Neural crest cell (in vitro differentiated cells): ENCODE results near the gene RMP24.

Experiments
- DNase-seq: peaks from one replicate; pipeline ENCODE4 v3.0.0; 2021; ENCODE audit warnings: low read depth, mixed read lengths, low spot score
- H3K27ac Mint-ChIP-seq: one replicate; pipeline ENCODE4 v1.8.0; 2021; ENCODE audit warnings: mild to moderate bottlenecking, mixed read lengths; ENCODE audit not compliant: unreplicated experiment
- H3K27me3 Mint-ChIP-seq: 2 replicates; pipeline ENCODE4 v1.8.0; 2021; ENCODE audit warnings: low read depth, mild to moderate bottlenecking, mixed read lengths
- H3K36me3 Mint-ChIP-seq: 2 replicates; pipeline ENCODE4 v1.8.0; 2021; ENCODE audit warnings: low read depth, mild to moderate bottlenecking, mixed read lengths
- H3K4me1 Mint-ChIP-seq: 2 replicates; pipeline ENCODE4 v1.8.0; 2021; ENCODE audit warnings: mixed read lengths
- H3K4me3 Mint-ChIP-seq: one replicate; pipeline ENCODE4 v1.8.0; 2021; ENCODE audit warnings: mild to moderate bottlenecking, mixed read lengths
- H3K9me3 Mint-ChIP-seq: 2 replicates; pipeline ENCODE4 v1.8.0; 2021; ENCODE audit warnings: mixed read lengths
- CTCF ChIP-seq: fragments of 200-600 bp; sonication (generic); conservative IDR thresholded peaks from 2 replicates; pipeline ENCODE4 v1.5.0; 2021; ENCODE audit warnings: antibody characterized with exemption, mild to moderate bottlenecking

The RMP24 gene

GRCh38 chr18:35934891-35935290 is 37.6 kb upstream of the RMP24 start:
- H3K4me1 Mint-ChIP-seq, result peaks cover 11% of the 10 kb centered on the region
- DNase-seq, result no peak
- TF ChIP-seq CTCF, result no peak
- no peaks in the 10 kb centered on the region for H3K36me3 Mint-ChIP-seq
- H3K27ac Mint-ChIP-seq, result no peak overlapping the region
- H3K4me3 Mint-ChIP-seq, result no peak overlapping the region
- no peaks in the 10 kb centered on the region for H3K27me3 Mint-ChIP-seq
- H3K9me3 Mint-ChIP-seq, result peaks cover 2% of the 10 kb centered on the region

GRCh38 chr18:35935805-35936204 is 36.7 kb upstream of the RMP24 start:
- Mint-ChIP-seq H3K27me3 (no peaks in the 10 kb centered on the region), H3K4me3 (no peak overlapping the region), H3K9me3 (no peaks in the 10 kb centered on the region), H3K36me3 (no peaks in the 10 kb centered on the region), H3K4me1 (peaks cover 11% of the 10 kb centered on the region), H3K27ac (no peak overlapping the region)
- TF ChIP-seq CTCF, result no peak
- no peak for DNase-seq

GRCh38 chr18:35936951-35937350 is 35.5 kb upstream of the RMP24 start:
- Mint-ChIP-seq H3K27me3 (no peaks in the 10 kb centered on the region), H3K27ac (no peak overlapping the region), H3K36me3 (no peaks in the 10 kb centered on the region), H3K9me3 (no peaks in the 10 kb centered on the region), H3K4me3 (no peak overlapping the region), H3K4me1 (peaks cover 11% of the 10 kb centered on the region)
- DNase-seq, result no peak
- no peak for TF ChIP-seq CTCF

- H3K36me3 Mint-ChIP-seq, result no peaks in the 10 kb centered on the region
Observed at GRCh38 chr18:35938158-35938557, 34.3 kb upstream of the RMP24 start.

GRCh38 chr18:35938562-35938961 is 33.9 kb upstream of the RMP24 start:
- TF ChIP-seq CTCF, result no peak
- Mint-ChIP-seq H3K27me3 (no peaks in the 10 kb centered on the region), H3K27ac (no peak overlapping the region), H3K36me3 (no peaks in the 10 kb centered on the region), H3K4me1 (peaks cover 11% of the 10 kb centered on the region), H3K4me3 (no peak overlapping the region), H3K9me3 (no peaks in the 10 kb centered on the region)
- DNase-seq, result no peak

More at GRCh38 chr18:35938158-35938557, 34.3 kb upstream of the RMP24 start:
- no peak for TF ChIP-seq CTCF
- Mint-ChIP-seq H3K9me3 (no peaks in the 10 kb centered on the region), H3K4me3 (no peak overlapping the region), H3K27ac (no peak overlapping the region), H3K27me3 (no peaks in the 10 kb centered on the region), H3K4me1 (peaks cover 11% of the 10 kb centered on the region)
- DNase-seq, result no peak

- Mint-ChIP-seq H3K27ac (no peak overlapping the region), H3K36me3 (no peaks in the 10 kb centered on the region), H3K4me1 (peaks cover 11% of the 10 kb centered on the region), H3K9me3 (no peaks in the 10 kb centered on the region), H3K4me3 (no peak overlapping the region), H3K27me3 (no peaks in the 10 kb centered on the region)
- peak; percentile 13 for TF ChIP-seq CTCF
- DNase-seq, result no peak
Observed at GRCh38 chr18:35939138-35939537, 33.3 kb upstream of the RMP24 start.
